MM.1S (cell line): ENCODE measurements around the gene VWA1.
"Not testable (repeated sequence)": the region's sequence is repeated elsewhere in the genome, so short reads cannot be mapped to it uniquely, and the experiment has no call there.

ENCODE experiments used
- CTCF ChIP-seq: fragments of 300-600 bp; sonication (generic); IDR thresholded peaks from 2 replicates; pipeline ENCODE4 v1.5.1; 2016; ENCODE audit warnings: antibody characterized with exemption, low read length, mixed read lengths
- EZH2 ChIP-seq: fragments of 300-600 bp; sonication (generic); optimal IDR thresholded peaks from 2 replicates; pipeline ENCODE3; 2017; ENCODE audit warnings: low read depth, mild to moderate bottlenecking, antibody characterized with exemption, low read length, mixed read lengths
- EZH2phosphoT487 ChIP-seq: fragments of 300-600 bp; sonication (generic); IDR thresholded peaks from 2 replicates; pipeline ENCODE4 v1.6.1; 2018; ENCODE audit warnings: antibody characterized with exemption, low read length

- not testable (repeated sequence) for TF ChIP-seq CTCF, EZH2phosphoT487, EZH2
These were observed 20.4 kb downstream of the VWA1 start for GRCh38 chr1:1455934-1456333.
